BLaER1 (cell line): Measurements from ENCODE around the gene MED12.

Experiments used
- H3K27ac ChIP-seq: shearing (Covaris generic); formaldehyde crosslinking; 2 replicates; pipeline ENCODE4 v1.8.1; 2022
- H3K27me3 ChIP-seq: shearing (Covaris generic); formaldehyde crosslinking; 2 replicates; pipeline ENCODE4 v1.8.1; 2022
- H3K36me3 ChIP-seq: shearing (Covaris generic); formaldehyde crosslinking; 2 replicates; pipeline ENCODE4 v1.8.1; 2022
- H3K4me1 ChIP-seq: shearing (Covaris generic); formaldehyde crosslinking; 2 replicates; pipeline ENCODE4 v1.8.1; 2022
- H3K4me2 ChIP-seq: shearing (Covaris generic); formaldehyde crosslinking; 2 replicates; pipeline ENCODE4 v1.8.1; 2022
- H3K4me3 ChIP-seq: shearing (Covaris generic); formaldehyde crosslinking; 2 replicates; pipeline ENCODE4 v1.8.1; 2022
- H3K9ac ChIP-seq: shearing (Covaris generic); formaldehyde crosslinking; 2 replicates; pipeline ENCODE4 v1.8.1; 2022
- H3K9me3 ChIP-seq: shearing (Covaris generic); formaldehyde crosslinking; 2 replicates; pipeline ENCODE4 v1.8.1; 2022
- H4K20me1 ChIP-seq: shearing (Covaris generic); formaldehyde crosslinking; 2 replicates; pipeline ENCODE4 v1.8.1; 2022
- Cebpa-rat ChIP-seq: shearing (Covaris generic); IDR thresholded peaks from 2 replicates; pipeline ENCODE4 v1.8.1; 2022

Gene MED12

GRCh38 chrX:71128166-71128833 lies 9.9 kb downstream of the MED12 start:
- H3K4me2 ChIP-seq: no peak overlapping the region
- H3K4me3 ChIP-seq: no peak overlapping the region
- no peak for TF ChIP-seq Cebpa-rat
- H3K9ac ChIP-seq: no peak overlapping the region
- H3K36me3 ChIP-seq: peaks cover 96% of the 10 kb centered on the region
- H3K27ac ChIP-seq: no peak overlapping the region
- H4K20me1 ChIP-seq: peaks cover 54% of the 10 kb centered on the region; the same call in 1 of the 2 replicates
- H3K9me3 ChIP-seq: no peaks in the 10 kb centered on the region
- peaks cover 96% of the 10 kb centered on the region for H3K27me3 ChIP-seq
- H3K4me1 ChIP-seq: no peaks in the 10 kb centered on the region

GRCh38 chrX:71128915-71129765 lies 10.7 kb downstream of the MED12 start:
- Histone ChIP-seq H3K9me3 (no peaks in the 10 kb centered on the region), H3K9ac (no peak overlapping the region), H3K27me3 (peaks cover 88% of the 10 kb centered on the region), H3K4me2 (no peak overlapping the region), H4K20me1 (peaks cover 55% of the 10 kb centered on the region; the same call in 1 of the 2 replicates), H3K4me3 (no peak overlapping the region), H3K27ac (no peak overlapping the region), H3K4me1 (no peaks in the 10 kb centered on the region), H3K36me3 (peaks cover 95% of the 10 kb centered on the region)
- TF ChIP-seq Cebpa-rat: no peak

GRCh38 chrX:71131510-71131909 lies 13.1 kb downstream of the MED12 start:
- Histone ChIP-seq H3K4me1 (no peaks in the 10 kb centered on the region), H3K4me2 (no peak overlapping the region), H3K9me3 (no peaks in the 10 kb centered on the region), H4K20me1 (peaks cover 50% of the 10 kb centered on the region; the same call in 1 of the 2 replicates), H3K4me3 (no peak overlapping the region), H3K27me3 (peaks cover 89% of the 10 kb centered on the region), H3K27ac (no peak overlapping the region), H3K36me3 (peaks cover 98% of the 10 kb centered on the region), H3K9ac (no peak overlapping the region)
- TF ChIP-seq Cebpa-rat: no peak

- Histone ChIP-seq H3K4me1 (peaks cover 6% of the 10 kb centered on the region; the same call in 1 of the 2 replicates), H3K9me3 (no peaks in the 10 kb centered on the region), H4K20me1 (peaks cover 7% of the 10 kb centered on the region; the same call in 1 of the 2 replicates), H3K4me3 (no peak overlapping the region), H3K27me3 (peaks cover 67% of the 10 kb centered on the region), H3K27ac (no peak overlapping the region), H3K36me3 (peaks cover 79% of the 10 kb centered on the region), H3K9ac (no peak overlapping the region), H3K4me2 (no peak overlapping the region)
- TF ChIP-seq Cebpa-rat: no peak
Measured at GRCh38 chrX:71140440-71140839, 22.0 kb downstream of the MED12 start.

GRCh38 chrX:71143508-71143907 lies 25.1 kb downstream of the MED12 start:
- Histone ChIP-seq H3K4me3 (no peak overlapping the region), H3K9ac (no peak overlapping the region), H3K27me3 (peaks cover 44% of the 10 kb centered on the region), H3K4me2 (no peak overlapping the region), H3K36me3 (peaks cover 48% of the 10 kb centered on the region), H3K4me1 (peaks cover 27% of the 10 kb centered on the region), H4K20me1 (peaks cover 7% of the 10 kb centered on the region; the same call in 1 of the 2 replicates), H3K9me3 (no peaks in the 10 kb centered on the region), H3K27ac (no peak overlapping the region)
- TF ChIP-seq Cebpa-rat: no peak

- peaks cover 41% of the 10 kb centered on the region for H3K27me3 ChIP-seq
- no peak within 1 kb of the TSS for H3K4me3 ChIP-seq
- H3K36me3 ChIP-seq: peaks cover 37% of the 10 kb centered on the region
- no peak for TF ChIP-seq Cebpa-rat
- H3K4me1 ChIP-seq: peaks cover 27% of the 10 kb centered on the region
- H3K4me2 ChIP-seq: peak within 1 kb of the TSS; percentile 28
- no peak within 1 kb of the TSS for H3K9ac ChIP-seq
- H3K27ac ChIP-seq: no peak within 1 kb of the TSS
- no peaks in the 10 kb centered on the region for H3K9me3 ChIP-seq
- H4K20me1 ChIP-seq: peaks cover 7% of the 10 kb centered on the region; the same call in 1 of the 2 replicates
Measured at GRCh38 chrX:71144651-71145050, 26.3 kb downstream of the MED12 start, which contains the start of gene NLGN3. NLGN3 (plus strand) TSS chrX:71144841; CDS start chrX:71147750, 2,909 bp downstream.

GRCh38 chrX:71147496-71148277 lies 29.3 kb downstream of the MED12 start:
- Histone ChIP-seq H3K9me3 (no peaks in the 10 kb centered on the region), H3K4me1 (peaks cover 35% of the 10 kb centered on the region), H3K36me3 (peaks cover 7% of the 10 kb centered on the region), H3K4me2 (peak overlapping the region; percentile 24; the same call in 1 of the 2 replicates), H3K9ac (no peak overlapping the region), H3K27me3 (peaks cover 48% of the 10 kb centered on the region), H4K20me1 (peaks cover 7% of the 10 kb centered on the region; the same call in 1 of the 2 replicates), H3K4me3 (no peak overlapping the region), H3K27ac (no peak overlapping the region)
- TF ChIP-seq Cebpa-rat: no peak

GRCh38 chrX:71148278-71148663 lies 29.9 kb downstream of the MED12 start:
- TF ChIP-seq Cebpa-rat: no peak
- Histone ChIP-seq H4K20me1 (peaks cover 9% of the 10 kb centered on the region; the same call in 1 of the 2 replicates), H3K4me2 (no peak overlapping the region), H3K4me3 (no peak overlapping the region), H3K9me3 (no peaks in the 10 kb centered on the region), H3K27ac (no peak overlapping the region), H3K27me3 (peaks cover 51% of the 10 kb centered on the region), H3K36me3 (peaks cover 2% of the 10 kb centered on the region), H3K4me1 (peaks cover 35% of the 10 kb centered on the region), H3K9ac (no peak overlapping the region)

- H3K4me3 ChIP-seq: no peak overlapping the region
- peaks cover 44% of the 10 kb centered on the region for H3K4me1 ChIP-seq
- no peaks in the 10 kb centered on the region for H3K36me3 ChIP-seq
- H4K20me1 ChIP-seq: peaks cover 17% of the 10 kb centered on the region; the same call in 1 of the 2 replicates
- no peak for TF ChIP-seq Cebpa-rat
- no peak overlapping the region for H3K27ac ChIP-seq
- no peak overlapping the region for H3K9ac ChIP-seq
- no peak overlapping the region for H3K4me2 ChIP-seq
- H3K9me3 ChIP-seq: no peaks in the 10 kb centered on the region
- peaks cover 62% of the 10 kb centered on the region for H3K27me3 ChIP-seq
Measured at GRCh38 chrX:71151366-71151765, 33.0 kb downstream of the MED12 start.
